SU-DHL-6 (cell line): ENCODE measurements around the gene DDI1.

Source experiments
- H2AFZ ChIP-seq: fragments of 200-600 bp; sonication (generic); 2 replicates; pipeline ENCODE4 v1.6.1; 2014; ENCODE audit warnings: low read depth, mild to moderate bottlenecking, moderate library complexity, mixed read lengths, antibody characterized with exemption, low read length; ENCODE audit not compliant: severe bottlenecking
- H3F3A ChIP-seq: fragments of 200-600 bp; shearing (Covaris generic); 2 replicates; pipeline ENCODE4 v1.6.0; 2016; ENCODE audit warnings: antibody characterized with exemption, mild to moderate bottlenecking; ENCODE audit not compliant: insufficient read depth
- H3K27ac ChIP-seq: fragments of 200-600 bp; sonication (generic); 2 replicates; pipeline ENCODE4 v1.5.1; 2016; ENCODE audit warnings: low read depth, mild to moderate bottlenecking, low read length, moderate library complexity, mixed read lengths
- H3K27me3 ChIP-seq: fragments of 200-600 bp; sonication (generic), shearing (Covaris generic); 2 replicates; pipeline ENCODE4 v1.6.0; 2014; ENCODE audit warnings: mild to moderate bottlenecking, low read length
- H3K36me3 ChIP-seq: fragments of 200-600 bp; sonication (generic); 2 replicates; pipeline ENCODE4 v1.6.1; 2014; ENCODE audit warnings: mild to moderate bottlenecking, low read length, mixed read lengths
- H3K4me2 ChIP-seq: fragments of 300-600, 200-600 bp; shearing (Covaris generic), sonication (generic); 2 replicates; pipeline ENCODE4 v1.6.0; 2014; ENCODE audit warnings: low read length, low read depth, mild to moderate bottlenecking; ENCODE audit not compliant: poor library complexity, severe bottlenecking
- H3K4me3 ChIP-seq: fragments of 200-600 bp; sonication (generic); 2 replicates; pipeline ENCODE4 v1.5.1; 2014; ENCODE audit warnings: antibody characterized with exemption, low read length, mild to moderate bottlenecking, mixed read lengths; ENCODE audit not compliant: insufficient read depth, poor library complexity, severe bottlenecking
- H3K79me2 ChIP-seq: fragments of 200-600 bp; sonication (generic); 2 replicates; pipeline ENCODE4 v1.6.1; 2014; ENCODE audit warnings: mild to moderate bottlenecking, low read length, moderate library complexity; ENCODE audit not compliant: insufficient read depth
- H3K9ac ChIP-seq: fragments of 200-600 bp; sonication (generic); 2 replicates; pipeline ENCODE4 v1.7.0; 2014; ENCODE audit warnings: mild to moderate bottlenecking, low read length
- H3K9me2 ChIP-seq: fragments of 200-600 bp; sonication (generic); replicated peaks from 2 replicates; pipeline ENCODE4 v1.6.1; 2014; ENCODE audit warnings: low read length; ENCODE audit not compliant: insufficient read depth
- H3K9me3 ChIP-seq: fragments of 200-600 bp; sonication (generic); 2 replicates; pipeline ENCODE4 v1.6.1; 2014; ENCODE audit warnings: low read length, mixed read lengths; ENCODE audit not compliant: insufficient read depth
- H4K20me1 ChIP-seq: fragments of 200-600 bp; sonication (generic); 2 replicates; pipeline ENCODE4 v1.6.1; 2014; ENCODE audit warnings: low read depth, mild to moderate bottlenecking, antibody characterized with exemption, low read length, moderate library complexity, mixed read lengths
- CTCF ChIP-seq: fragments of 200-600 bp; sonication (generic); IDR thresholded peaks from one replicate; pipeline ENCODE4 v1.5.1; 2017; ENCODE audit warnings: antibody characterized with exemption, mild to moderate bottlenecking, low read length, moderate library complexity; ENCODE audit not compliant: insufficient read depth, poor library complexity, severe bottlenecking
- EZH2phosphoT487 ChIP-seq: fragments of 200-600 bp; sonication (generic), shearing (Covaris generic); conservative IDR thresholded peaks from 2 replicates; pipeline ENCODE4 v1.6.1; 2018; ENCODE audit warnings: mild to moderate bottlenecking, antibody characterized with exemption, low read length, moderate library complexity, mixed read lengths

The DDI1 gene

GRCh38 chr11:104064034-104064630 is 27.7 kb downstream of the DDI1 start:
- H3K79me2 ChIP-seq = no peaks in the 10 kb centered on the region
- no peaks in the 10 kb centered on the region for H3F3A ChIP-seq
- TF ChIP-seq CTCF (no peak), EZH2phosphoT487 (no peak)
- H3K4me2 ChIP-seq = no peak overlapping the region
- no peaks in the 10 kb centered on the region for H3K27me3 ChIP-seq
- H3K9me2 ChIP-seq = no peaks in the 10 kb centered on the region
- H2AFZ ChIP-seq = no peak overlapping the region
- H3K9ac ChIP-seq = no peak overlapping the region
- H3K27ac ChIP-seq = no peak overlapping the region
- no peaks in the 10 kb centered on the region for H3K36me3 ChIP-seq
- H3K9me3 ChIP-seq = no peaks in the 10 kb centered on the region
- no peak overlapping the region for H3K4me3 ChIP-seq
- H4K20me1 ChIP-seq = no peaks in the 10 kb centered on the region

GRCh38 chr11:104067534-104067933 is 31.1 kb downstream of the DDI1 start:
- H4K20me1 ChIP-seq = no peaks in the 10 kb centered on the region
- H3K4me3 ChIP-seq = no peak overlapping the region
- H2AFZ ChIP-seq = no peak overlapping the region
- no peaks in the 10 kb centered on the region for H3K9me2 ChIP-seq
- H3K36me3 ChIP-seq = no peaks in the 10 kb centered on the region
- no peaks in the 10 kb centered on the region for H3K79me2 ChIP-seq
- H3K9ac ChIP-seq = no peak overlapping the region
- H3K27me3 ChIP-seq = no peaks in the 10 kb centered on the region
- no peaks in the 10 kb centered on the region for H3K9me3 ChIP-seq
- TF ChIP-seq EZH2phosphoT487 (no peak), CTCF (no peak)
- no peaks in the 10 kb centered on the region for H3F3A ChIP-seq
- no peak overlapping the region for H3K4me2 ChIP-seq
- H3K27ac ChIP-seq = no peak overlapping the region

- Histone ChIP-seq H3K9ac (peak overlapping the region; percentile 19; the same call in 1 of the 2 replicates), H3K9me3 (no peaks in the 10 kb centered on the region), H3K36me3 (no peaks in the 10 kb centered on the region), H3K79me2 (no peaks in the 10 kb centered on the region), H3K27ac (peak overlapping the region; percentile 76), H3F3A (peaks cover 22% of the 10 kb centered on the region), H3K4me3 (peak overlapping the region; percentile 19), H2AFZ (no peak overlapping the region), H4K20me1 (no peaks in the 10 kb centered on the region), H3K9me2 (no peaks in the 10 kb centered on the region), H3K27me3 (no peaks in the 10 kb centered on the region), H3K4me2 (peak overlapping the region; percentile 49)
- TF ChIP-seq CTCF = no peak
- TF ChIP-seq EZH2phosphoT487 = no peak
Observed at GRCh38 chr11:104073950-104074705, 37.7 kb downstream of the DDI1 start.
